ENCODE results near the gene BTBD7.
"Not testable (repeated sequence)": the region's sequence is repeated elsewhere in the genome, so short reads cannot be mapped to it uniquely, and the experiment has no call there.

The BTBD7 gene, protein sequence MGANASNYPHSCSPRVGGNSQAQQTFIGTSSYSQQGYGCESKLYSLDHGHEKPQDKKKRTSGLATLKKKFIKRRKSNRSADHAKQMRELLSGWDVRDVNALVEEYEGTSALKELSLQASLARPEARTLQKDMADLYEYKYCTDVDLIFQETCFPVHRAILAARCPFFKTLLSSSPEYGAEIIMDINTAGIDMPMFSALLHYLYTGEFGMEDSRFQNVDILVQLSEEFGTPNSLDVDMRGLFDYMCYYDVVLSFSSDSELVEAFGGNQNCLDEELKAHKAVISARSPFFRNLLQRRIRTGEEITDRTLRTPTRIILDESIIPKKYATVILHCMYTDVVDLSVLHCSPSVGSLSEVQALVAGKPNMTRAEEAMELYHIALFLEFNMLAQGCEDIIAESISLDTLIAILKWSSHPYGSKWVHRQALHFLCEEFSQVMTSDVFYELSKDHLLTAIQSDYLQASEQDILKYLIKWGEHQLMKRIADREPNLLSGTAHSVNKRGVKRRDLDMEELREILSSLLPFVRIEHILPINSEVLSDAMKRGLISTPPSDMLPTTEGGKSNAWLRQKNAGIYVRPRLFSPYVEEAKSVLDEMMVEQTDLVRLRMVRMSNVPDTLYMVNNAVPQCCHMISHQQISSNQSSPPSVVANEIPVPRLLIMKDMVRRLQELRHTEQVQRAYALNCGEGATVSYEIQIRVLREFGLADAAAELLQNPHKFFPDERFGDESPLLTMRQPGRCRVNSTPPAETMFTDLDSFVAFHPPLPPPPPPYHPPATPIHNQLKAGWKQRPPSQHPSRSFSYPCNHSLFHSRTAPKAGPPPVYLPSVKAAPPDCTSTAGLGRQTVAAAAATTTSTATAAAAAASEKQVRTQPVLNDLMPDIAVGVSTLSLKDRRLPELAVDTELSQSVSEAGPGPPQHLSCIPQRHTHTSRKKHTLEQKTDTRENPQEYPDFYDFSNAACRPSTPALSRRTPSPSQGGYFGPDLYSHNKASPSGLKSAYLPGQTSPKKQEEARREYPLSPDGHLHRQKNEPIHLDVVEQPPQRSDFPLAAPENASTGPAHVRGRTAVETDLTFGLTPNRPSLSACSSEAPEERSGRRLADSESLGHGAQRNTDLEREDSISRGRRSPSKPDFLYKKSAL

GRCh38 chr14:93332853-93333630, at the start of gene BTBD7:
TSS of gene BTBD7 (minus strand) at chr14:93333036. CDS start at chr14:93296051, 36,985 bp downstream.
- DNase-seq: peak; percentile 97

DNA sequence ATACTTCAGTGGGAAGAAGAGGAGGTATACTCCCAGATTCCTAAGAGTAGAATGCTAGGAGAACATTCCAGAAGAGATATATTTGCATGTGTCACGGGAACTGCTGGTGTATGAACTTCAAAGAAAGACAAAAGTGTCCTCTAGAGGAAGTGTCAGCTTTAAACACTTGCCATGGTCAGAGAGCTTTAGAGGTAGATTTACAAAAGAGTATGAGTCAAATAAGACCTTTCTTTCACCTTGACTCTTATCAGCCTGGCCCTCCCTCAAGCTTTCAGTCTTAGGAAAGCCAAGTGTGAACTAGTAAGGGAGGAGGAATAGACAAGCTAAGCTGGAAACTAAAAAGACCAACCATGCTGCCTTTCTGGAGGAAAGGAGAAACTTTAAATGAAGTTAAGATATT, 48.8 kb upstream of the BTBD7 start:
- no peak for DNase-seq

- no peak for DNase-seq
Measured at GRCh38 chr14:93379831-93380230, 47.0 kb upstream of the BTBD7 start.

DNA sequence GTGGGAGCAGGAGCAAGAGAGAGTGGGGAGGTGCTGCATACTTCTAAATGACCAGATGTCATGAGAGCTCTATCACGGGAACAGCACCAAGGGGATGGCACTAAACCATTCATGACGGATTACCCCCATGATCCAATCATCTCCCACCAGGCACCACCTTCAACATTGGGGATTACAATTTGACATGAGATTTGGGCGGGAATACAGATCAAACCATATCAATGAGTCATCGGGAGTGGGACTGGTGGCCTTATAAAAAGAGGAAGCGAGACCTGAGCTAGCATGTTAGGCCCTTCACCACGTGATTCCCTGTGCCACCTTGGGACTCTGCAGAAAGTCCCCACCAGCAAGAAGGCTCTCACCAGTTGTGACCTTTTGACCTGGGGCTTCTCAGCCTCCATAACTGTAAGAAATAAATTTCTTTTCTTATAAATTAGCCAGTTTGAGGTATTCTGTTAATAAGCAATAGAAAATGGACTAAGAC, 42.9 kb upstream of the BTBD7 start:
- no peak for DNase-seq

DNA sequence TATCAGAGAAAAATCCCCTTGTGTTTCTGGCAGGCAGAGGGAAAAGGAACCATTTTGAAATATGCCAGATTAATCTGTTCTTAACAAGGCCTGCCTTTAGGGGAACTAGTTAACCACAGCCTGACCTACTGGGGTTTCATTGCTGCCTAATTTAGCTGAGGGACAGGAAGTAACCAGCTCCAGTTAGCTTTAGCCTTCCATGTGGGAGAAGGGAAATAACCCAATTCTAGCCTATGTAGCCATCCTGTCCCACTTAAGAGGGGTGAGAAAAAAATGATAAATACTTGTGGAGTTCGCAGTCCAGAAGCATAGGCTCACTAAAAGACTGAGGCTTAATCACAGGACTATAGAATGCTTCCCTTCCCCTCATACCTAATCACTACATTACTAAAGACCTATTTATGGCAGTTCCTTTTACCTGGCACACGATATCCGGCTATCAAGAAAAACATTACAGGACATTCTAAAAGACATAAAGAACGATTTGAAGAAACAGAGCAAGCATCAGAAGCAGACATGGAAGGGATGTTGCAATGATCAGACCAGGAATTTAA, 37.0 kb upstream of the BTBD7 start:
- no peak for DNase-seq

DNA sequence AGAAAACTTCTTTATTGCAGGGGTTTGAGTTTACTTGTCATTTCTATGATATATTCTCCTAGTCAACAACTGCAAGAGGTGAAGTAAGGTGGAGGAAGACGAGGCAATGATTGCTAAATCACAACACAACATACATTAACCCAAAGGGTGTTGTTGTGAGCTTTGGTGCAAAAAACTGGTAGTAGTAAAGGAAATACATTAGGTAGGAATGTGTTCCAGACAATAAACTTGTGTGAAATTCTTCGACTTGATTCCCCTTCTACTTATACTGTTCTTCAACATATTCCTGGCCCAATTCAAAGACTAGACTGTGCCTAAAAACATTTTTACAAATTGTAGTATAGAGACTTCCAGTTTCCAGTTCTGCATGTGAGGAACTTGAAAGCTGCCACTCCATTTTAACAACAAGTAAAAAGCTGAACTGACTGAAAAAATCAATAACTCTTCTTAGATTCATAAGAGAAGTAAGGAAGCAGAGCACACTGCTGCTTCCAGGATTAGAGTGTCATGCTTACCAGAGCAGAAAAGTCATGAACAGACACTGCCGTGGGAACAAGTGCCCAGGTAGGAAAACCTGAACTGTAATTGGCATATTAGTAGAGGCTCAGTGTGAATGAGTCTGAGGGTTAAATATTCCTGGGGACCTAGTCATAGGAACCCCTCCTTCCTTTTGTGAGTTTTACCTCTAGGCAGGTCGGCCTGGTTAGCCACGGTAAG, 36.3 kb upstream of the BTBD7 start:
- no peak for DNase-seq

DNA sequence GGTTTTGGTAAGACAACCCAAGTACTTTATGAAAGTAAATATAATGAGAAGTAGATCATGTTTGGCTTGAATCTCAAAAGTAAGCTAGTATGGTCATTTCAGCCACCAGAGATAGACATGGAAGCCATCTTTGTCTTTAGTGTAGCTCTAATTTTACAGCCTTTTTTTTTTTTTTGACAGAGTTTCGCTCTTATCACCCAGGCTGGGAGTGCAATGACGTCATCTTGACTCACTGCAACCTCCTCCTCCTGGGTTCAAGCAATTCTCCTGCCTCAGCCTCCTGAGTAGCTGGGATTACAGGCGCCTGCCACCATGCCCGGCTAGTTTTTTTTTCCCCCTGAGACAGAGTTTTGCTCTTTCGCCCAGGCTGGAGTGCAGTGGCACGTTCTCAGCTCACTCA, 22.0 kb upstream of the BTBD7 start:
- DNase-seq: not testable (repeated sequence)

- DNase-seq: no peak
Measured at GRCh38 chr14:93348292-93348691, 15.5 kb upstream of the BTBD7 start.

GRCh38 chr14:93347850-93348249, 15.0 kb upstream of the BTBD7 start:
- no peak for DNase-seq

- no peak for DNase-seq
Measured at GRCh38 chr14:93346926-93347721, 14.3 kb upstream of the BTBD7 start, which contains the start of gene COX8C. TSS of gene COX8C (plus strand) at chr14:93347182. CDS start at chr14:93347269, 87 bp downstream.

- no peak for DNase-seq
Measured at GRCh38 chr14:93343797-93344196, 11.0 kb upstream of the BTBD7 start.

- no peak for DNase-seq
Measured at GRCh38 chr14:93343266-93343665, 10.4 kb upstream of the BTBD7 start.

DNA sequence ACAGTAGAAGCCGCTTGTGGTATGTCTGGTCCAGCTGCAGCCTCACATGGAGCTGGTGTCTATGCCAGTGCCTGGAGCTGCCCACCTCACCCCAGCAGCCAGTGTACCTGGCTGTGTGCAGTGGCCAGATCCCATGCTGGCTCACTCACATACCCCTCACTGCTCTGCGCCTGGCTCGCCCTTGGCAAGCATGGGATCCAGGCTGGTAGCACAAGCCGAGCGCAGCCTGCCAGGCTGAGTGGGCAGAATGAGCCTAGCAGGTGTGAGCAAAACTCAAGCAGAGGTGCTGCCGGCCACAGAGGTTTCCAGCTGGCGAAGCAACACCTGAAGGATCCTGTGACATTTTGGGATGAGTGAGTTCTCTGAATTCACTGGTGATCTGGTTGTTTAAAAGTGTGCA, 5.0 kb upstream of the BTBD7 start:
- no peak for DNase-seq

DNA sequence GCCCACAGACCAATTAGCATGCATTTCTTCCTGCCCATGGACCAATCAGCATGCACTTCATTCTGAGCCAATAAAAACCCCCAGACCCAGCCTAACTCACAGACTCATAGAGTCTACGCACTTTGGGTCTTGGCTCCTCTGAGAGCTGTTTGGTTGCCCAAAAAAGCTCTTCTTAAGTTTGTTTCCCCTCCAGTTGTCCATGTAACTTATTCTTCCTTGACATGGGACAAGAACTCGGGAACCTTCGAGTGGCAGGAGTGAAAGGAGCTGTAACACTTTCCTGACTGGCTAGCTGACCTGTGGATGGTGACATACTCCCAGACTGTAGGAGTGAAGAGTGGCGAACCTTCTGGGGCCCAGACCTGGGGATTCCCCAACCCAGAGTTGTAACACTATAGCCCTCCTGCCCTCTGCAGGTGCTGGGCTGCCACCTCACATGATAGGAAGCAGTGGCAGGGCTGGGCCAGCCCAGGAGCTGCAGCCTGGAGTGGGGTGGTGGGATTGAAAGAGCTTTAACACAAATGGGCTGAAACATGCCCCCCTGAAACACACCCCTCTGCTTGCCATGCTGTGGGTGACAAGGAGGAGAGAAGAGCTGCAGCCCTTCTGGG, 4.4 kb upstream of the BTBD7 start:
- DNase-seq: peak; percentile 30

DNA sequence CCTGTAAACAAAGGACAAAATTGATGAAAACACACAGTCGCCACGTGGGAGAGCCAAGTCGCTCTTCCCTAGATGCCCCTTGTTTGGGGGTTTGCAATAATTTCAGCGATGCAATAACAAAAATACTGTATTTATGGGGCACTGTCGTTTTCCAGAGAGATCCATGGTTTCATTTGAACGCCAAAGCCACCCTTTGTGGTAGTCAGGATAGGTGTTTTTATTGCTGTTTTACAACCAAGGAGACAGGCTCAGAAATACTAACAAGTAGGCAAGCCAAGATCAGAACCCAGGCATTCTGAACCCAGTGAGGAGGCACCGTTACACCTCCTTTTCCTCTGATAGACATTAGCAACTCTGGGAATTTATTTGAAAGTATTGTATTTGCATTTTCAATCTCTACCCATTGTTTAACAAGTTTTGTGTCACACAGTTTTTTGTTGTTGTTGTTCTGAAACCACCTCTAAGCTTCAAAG, 831 bp upstream of the BTBD7 start:
- no peak for DNase-seq

GRCh38 chr14:93332397-93332852, 411 bp downstream of the BTBD7 start:
- peak; percentile 68 for DNase-seq

- no peak for DNase-seq
Measured at GRCh38 chr14:93331728-93332396, 974 bp downstream of the BTBD7 start.

DNA sequence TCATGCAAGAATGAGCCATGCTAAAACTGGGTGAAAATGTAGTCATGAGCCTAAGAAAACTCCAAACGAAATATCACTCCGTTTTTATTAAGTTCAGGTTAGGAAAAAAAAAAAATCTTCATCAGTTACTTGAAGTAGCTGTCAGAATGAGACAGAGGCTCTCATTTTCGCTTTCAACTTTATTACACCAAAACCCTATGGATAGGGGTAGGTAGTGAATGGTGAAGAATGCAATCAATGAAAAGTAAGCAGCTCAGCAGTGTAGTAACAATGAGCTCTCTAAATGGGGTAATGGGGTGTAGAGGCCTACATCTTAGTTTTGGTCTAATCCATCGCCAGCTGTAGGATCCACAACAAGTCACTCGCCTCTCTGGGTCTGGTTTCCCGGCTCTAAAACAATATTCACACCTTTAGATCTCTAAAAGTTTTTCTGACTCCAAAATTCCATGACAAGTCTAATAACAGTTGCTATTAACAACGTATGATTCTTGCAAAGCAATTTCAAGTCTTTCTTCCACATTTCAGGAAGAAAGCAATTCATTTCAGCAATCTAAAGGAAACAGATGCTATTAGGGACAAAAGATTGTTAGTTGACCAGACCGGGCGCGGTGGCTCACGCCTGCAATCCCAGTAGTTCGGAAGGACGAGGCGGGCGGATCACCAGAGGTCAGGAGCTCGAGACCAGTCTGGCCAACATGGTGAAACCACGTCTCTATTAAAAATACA, 1.7 kb downstream of the BTBD7 start:
- DNase-seq: no peak

All from NK-92 treated with Interleukin-12 subunit alpha and Interleukin-12 subunit beta, amount 100 ng/mL, for 24 hours (cell line).